Airway epithelial cell (primary cell): ENCODE data around the gene NEURL1. TPM values are rescaled to one million over a fixed set of nuclear protein-coding genes. Genes with fewer than 3 reads are reported as not detected.

Experiments used
- total RNA-seq: library from RNA; depleted of rRNA; stranded (reverse); fragments of >200 nt; gene quantifications from 2 replicates; pipeline ENCODE4 v1.2.3, GENCODE V29; 2015

NEURL1 gene, protein sequence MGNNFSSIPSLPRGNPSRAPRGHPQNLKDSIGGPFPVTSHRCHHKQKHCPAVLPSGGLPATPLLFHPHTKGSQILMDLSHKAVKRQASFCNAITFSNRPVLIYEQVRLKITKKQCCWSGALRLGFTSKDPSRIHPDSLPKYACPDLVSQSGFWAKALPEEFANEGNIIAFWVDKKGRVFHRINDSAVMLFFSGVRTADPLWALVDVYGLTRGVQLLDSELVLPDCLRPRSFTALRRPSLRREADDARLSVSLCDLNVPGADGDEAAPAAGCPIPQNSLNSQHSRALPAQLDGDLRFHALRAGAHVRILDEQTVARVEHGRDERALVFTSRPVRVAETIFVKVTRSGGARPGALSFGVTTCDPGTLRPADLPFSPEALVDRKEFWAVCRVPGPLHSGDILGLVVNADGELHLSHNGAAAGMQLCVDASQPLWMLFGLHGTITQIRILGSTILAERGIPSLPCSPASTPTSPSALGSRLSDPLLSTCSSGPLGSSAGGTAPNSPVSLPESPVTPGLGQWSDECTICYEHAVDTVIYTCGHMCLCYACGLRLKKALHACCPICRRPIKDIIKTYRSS
- total RNA-seq = 0.23 and 0.35 TPM in 2 replicates

GRCh38 chr10:103493362-103493915 is at the start of gene NEURL1:
NEURL1 (plus strand) TSS chr10:103493705; CDS start chr10:103494388, 683 bp downstream.

DNA sequence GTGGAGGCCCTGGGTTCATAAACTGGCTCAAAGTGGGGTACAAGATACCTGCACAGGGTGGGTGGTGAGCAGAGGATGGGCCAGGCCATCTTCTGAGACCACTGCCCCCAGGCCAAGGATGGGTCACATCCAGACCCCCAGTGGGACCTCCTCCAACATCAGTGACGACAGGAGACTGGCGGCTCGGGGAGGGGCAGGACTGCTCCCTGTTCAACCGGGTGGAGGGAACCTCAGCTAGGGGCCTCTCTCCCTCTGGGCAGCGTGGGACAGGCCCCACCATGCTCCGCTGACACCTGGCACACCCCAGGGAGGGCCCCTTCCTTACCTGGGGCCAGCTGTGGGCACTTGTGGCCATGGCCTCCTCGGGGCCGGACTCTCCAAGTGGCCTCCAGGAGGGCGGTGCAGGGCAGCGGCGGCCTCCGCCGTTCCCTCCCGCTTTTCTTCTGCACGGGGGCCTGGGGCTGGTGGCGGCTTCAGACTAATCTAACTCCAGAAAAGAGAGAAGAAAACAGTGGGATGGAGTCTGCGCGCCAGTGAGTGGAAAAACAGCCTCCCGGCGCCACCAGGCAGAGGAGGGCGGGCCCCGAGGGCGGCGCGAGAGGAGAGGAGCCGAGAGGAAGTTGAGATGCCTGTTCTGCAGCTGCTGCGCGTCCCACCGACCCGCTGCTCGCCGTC is 41.5 kb upstream of the NEURL1 start, which contains the start of gene CALHM2:
Gene CALHM2, minus strand, starts transcription at position 540 of the 675 bp plus-strand sequence. CDS start 2,429 bp downstream, outside the sequence.

GRCh38 chr10:103458720-103459119 is 34.8 kb upstream of the NEURL1 start, which contains the start of gene CALHM1:
CALHM1 (minus strand) TSS chr10:103458900; CDS start chr10:103458751, 149 bp downstream.

GRCh38 chr10:103479135-103479534 is 14.4 kb upstream of the NEURL1 start, which contains the start of gene CALHM3:
CALHM3 (minus strand) TSS chr10:103479240; CDS start chr10:103479032, 208 bp downstream.

Other genes starting within 250 kb of the NEURL1 start
- not detected in 2 replicates for gene RPEL1, start 247.8 kb upstream of the NEURL1 start, total RNA-seq
- 2.4 and 3.7 TPM in 2 replicates for gene INA, start 216.6 kb upstream of the NEURL1 start, total RNA-seq
- 10.9 and 11.8 TPM in 2 replicates for gene PCGF6, start 142.6 kb upstream of the NEURL1 start, total RNA-seq
- gene TAF5, start 125.7 kb upstream of the NEURL1 start, total RNA-seq = 5.5 and 5.6 TPM in 2 replicates
- 356 and 617 TPM in 2 replicates for gene ATP5MK, start 97.2 kb upstream of the NEURL1 start, total RNA-seq
- gene PDCD11, start 97.1 kb upstream of the NEURL1 start, total RNA-seq = 29.4 and 39.4 TPM in 2 replicates
- 0.79 and 1.7 TPM in 2 replicates for gene CALHM2, start 41.3 kb upstream of the NEURL1 start, total RNA-seq
- gene CALHM1, start 34.8 kb upstream of the NEURL1 start, total RNA-seq = not detected in 2 replicates
- gene CALHM3, start 14.5 kb upstream of the NEURL1 start, total RNA-seq = not detected in 2 replicates